Testis (tissue), 3 donors: ENCODE results near the gene PITPNM1. TPM values are rescaled to one million over a fixed set of nuclear protein-coding genes. Genes with fewer than 3 reads are reported as not detected.

Experiments
- DNase-seq: peaks from one replicate; pipeline ENCODE4 v3.0.0-alpha.2; 2019
- H3K27ac ChIP-seq, 2 donors: fragments of 200-600 bp; sonication (generic); one replicate each; pipeline ENCODE4 v1.5.1; 2019
- H3K27me3 ChIP-seq: fragments of 200-600 bp; sonication (generic); one replicate; pipeline ENCODE4 v1.5.1; 2019
- H3K36me3 ChIP-seq: fragments of 200-600 bp; sonication (generic); one replicate; pipeline ENCODE4 v1.5.1; 2017; ENCODE audit warnings: low read depth; ENCODE audit errors: missing control alignments
- H3K4me1 ChIP-seq: fragments of 200-600 bp; sonication (generic); one replicate; pipeline ENCODE4 v1.5.1; 2019
- H3K4me3 ChIP-seq, 2 donors: fragments of 200-600 bp; sonication (generic); one replicate each; pipeline ENCODE4 v1.5.1; 2017 to 2019
- H3K9me3 ChIP-seq: fragments of 200-600 bp; sonication (generic); one replicate; pipeline ENCODE4 v1.5.1; 2017
- CTCF ChIP-seq, 3 experiments: fragments of 450-650 bp in 2 of 3; fragments of 200-600 bp in 1 of 3; sonication (generic) in 1 of 3; IDR thresholded peaks; one replicate each; pipeline ENCODE4 v1.5.1; 2016 to 2019; ENCODE audit warnings: antibody characterized with exemption in 3 of 3, mild to moderate bottlenecking in 2 of 3, moderate library complexity in 1 of 3
- POLR2A ChIP-seq: fragments of 450-650 bp; IDR thresholded peaks from one replicate; pipeline ENCODE4 v1.6.1; 2017; ENCODE audit warnings: antibody characterized with exemption, mild to moderate bottlenecking, moderate library complexity
- WGBS, 2 donors: methylation state at CpG; one replicate each; pipeline ENCODE4 v1.1.5; 2018; 5-methylcytosine and 5-hydroxymethylcytosine counted together
- intact Hi-C: fragments of 100-400 bp; cut with DNase I; formaldehyde crosslinking; loops from one replicate; pipeline ENCODE4 v1.15.1; 2023; ENCODE audit warnings: low total_unique reads
- polyA plus RNA-seq: library from polyadenylated mRNA; stranded (reverse); fragments of 350-450 nt; fragmentation: Illumina TruSeq; extraction: RNeasy Lipid Tissue Mini Kit (QIAGEN cat#74804); gene quantifications from one replicate; pipeline ENCODE4 v1.2.3, GENCODE V29; 2014; ENCODE audit warnings: low read depth, low replicate concordance; ENCODE audit not compliant: insufficient read depth
- total RNA-seq, 2 donors: library from RNA; depleted of rRNA; stranded (reverse); fragments of >200 nt; gene quantifications; one replicate each; pipeline ENCODE4 v1.2.3, GENCODE V29; 2016

PITPNM1 gene
- total and polyA plus RNA-seq, 3 donors from 2014 or later, result 15.5 to 23.5 (median 19.6) TPM

- Histone ChIP-seq H3K9me3 (no peaks in the 10 kb centered on the region), H3K4me3 (no peak overlapping the region), H3K27me3 (no peaks in the 10 kb centered on the region), H3K36me3 (no peaks in the 10 kb centered on the region), H3K4me1 (no peaks in the 10 kb centered on the region), H3K27ac (no peak overlapping the region)
- DNase-seq, result no peak
- intact Hi-C loops, result no loop called here
- 79 to 84% methylated on average over 10 of the region's 10 CpGs for WGBS, 2 donors
- no peak for TF ChIP-seq POLR2A
- TF ChIP-seq CTCF (IDR thresholded peaks at IDR 0.05), result no peak
These were observed 16.8 kb upstream of the PITPNM1 start for GRCh38 chr11:67521924-67522323.

GRCh38 chr11:67520856-67521824, 16.0 kb upstream of the PITPNM1 start:
- TF ChIP-seq POLR2A (no peak), CTCF (IDR thresholded peaks at IDR 0.05) (no peak)
- no peak for DNase-seq
- intact Hi-C loops, result no loop called here
- WGBS, 2 donors, result 86 to 91% methylated on average over 13 to 16 of the region's 16 CpGs
- H3K4me3 ChIP-seq, result no peak overlapping the region
- no peaks in the 10 kb centered on the region for H3K4me1 ChIP-seq
- no peak overlapping the region for H3K27ac ChIP-seq
- H3K9me3 ChIP-seq, result no peaks in the 10 kb centered on the region
- H3K27me3 ChIP-seq, result no peaks in the 10 kb centered on the region
- H3K36me3 ChIP-seq, result no peaks in the 10 kb centered on the region

GRCh38 chr11:67519726-67520125, 14.6 kb upstream of the PITPNM1 start:
- Histone ChIP-seq H3K4me3 (no peak overlapping the region), H3K9me3 (no peaks in the 10 kb centered on the region), H3K27me3 (no peaks in the 10 kb centered on the region), H3K4me1 (no peaks in the 10 kb centered on the region), H3K36me3 (no peaks in the 10 kb centered on the region), H3K27ac (no peak overlapping the region)
- TF ChIP-seq CTCF (IDR thresholded peaks at IDR 0.05), result no peak
- TF ChIP-seq POLR2A, result no peak
- intact Hi-C loops, result no loop called here
- no peak for DNase-seq
- WGBS, 2 donors, result 65 to 74% methylated on average over 12 to 29 of the region's 32 CpGs

GRCh38 chr11:67517784-67518552, 12.8 kb upstream of the PITPNM1 start:
- no peaks in the 10 kb centered on the region for H3K4me1 ChIP-seq

More at GRCh38 chr11:67517784-67518552, 12.8 kb upstream of the PITPNM1 start:
- Histone ChIP-seq H3K9me3 (no peaks in the 10 kb centered on the region), H3K4me3 (no peak overlapping the region), H3K27ac (no peak overlapping the region), H3K27me3 (no peaks in the 10 kb centered on the region), H3K36me3 (no peaks in the 10 kb centered on the region)
- WGBS, 2 donors, result 76 to 81% methylated on average over 7 to 10 of the region's 10 CpGs
- intact Hi-C loops, result no loop called here
- DNase-seq, result no peak
- TF ChIP-seq POLR2A (no peak), CTCF (IDR thresholded peaks at IDR 0.05) (no peak)
